Suppressor macrophage treated with lipopolysaccharide for 1 hour (primary cell): ENCODE measurements around the gene ZNF106.

Experiments used
- DNase-seq, 3 donors: peaks; one replicate each; pipeline ENCODE4 v3.0.0-alpha.2; 2020 to 2022

The ZNF106 gene

DNA sequence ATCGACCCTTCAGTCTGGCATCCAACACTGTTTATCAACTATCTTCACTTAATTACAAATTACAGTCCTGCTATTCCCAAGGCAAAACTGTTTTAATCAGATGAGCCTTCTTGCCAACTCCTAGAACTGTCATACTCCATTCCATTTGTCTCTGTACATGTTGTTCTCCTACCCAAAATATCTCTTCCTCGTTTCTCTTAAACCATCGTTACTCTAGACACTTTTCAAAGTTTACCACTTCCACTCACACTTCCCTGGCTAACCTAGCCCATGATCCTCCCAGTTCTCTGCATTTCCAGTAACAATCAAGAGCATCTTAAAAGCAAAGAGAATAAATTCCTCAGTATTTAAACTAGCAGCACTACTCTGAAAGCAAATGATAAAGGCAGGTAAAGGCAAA lies 19.9 kb downstream of the ZNF106 start:
- DNase-seq = no peak

DNA sequence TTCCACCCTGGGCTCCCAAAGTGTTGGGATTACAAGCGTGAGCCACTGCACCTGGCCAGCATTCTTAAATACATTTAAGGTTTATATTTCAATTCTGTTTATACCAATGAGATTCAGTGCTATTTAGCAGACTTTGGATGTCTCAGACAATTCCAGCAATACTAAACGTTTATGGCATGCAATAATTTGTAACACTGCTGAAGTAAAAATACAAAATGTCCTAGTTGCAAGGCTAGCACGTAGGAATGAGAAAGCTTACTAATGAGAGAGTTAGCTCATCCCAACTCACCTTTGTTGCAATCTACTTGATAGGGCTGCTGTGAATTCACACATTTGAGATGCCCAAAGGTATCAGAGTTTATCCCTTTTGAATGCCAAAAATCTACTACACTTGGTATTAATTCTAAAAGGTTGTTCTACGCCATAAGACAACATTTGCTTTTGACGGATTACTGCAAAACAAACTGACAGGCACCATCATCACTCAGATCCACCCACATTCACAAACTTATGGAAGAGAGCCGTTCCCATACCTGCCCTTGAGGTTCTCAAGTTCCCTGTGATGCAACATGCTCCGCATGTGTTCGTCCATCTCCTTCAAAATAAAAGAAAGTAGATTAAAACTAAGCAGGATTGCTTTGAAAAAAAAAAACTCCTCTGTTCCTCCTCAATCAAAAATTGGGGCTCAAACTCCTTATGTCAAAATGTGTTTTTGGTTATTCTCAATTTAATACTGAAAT lies 25.3 kb downstream of the ZNF106 start:
- DNase-seq = no peak

DNA sequence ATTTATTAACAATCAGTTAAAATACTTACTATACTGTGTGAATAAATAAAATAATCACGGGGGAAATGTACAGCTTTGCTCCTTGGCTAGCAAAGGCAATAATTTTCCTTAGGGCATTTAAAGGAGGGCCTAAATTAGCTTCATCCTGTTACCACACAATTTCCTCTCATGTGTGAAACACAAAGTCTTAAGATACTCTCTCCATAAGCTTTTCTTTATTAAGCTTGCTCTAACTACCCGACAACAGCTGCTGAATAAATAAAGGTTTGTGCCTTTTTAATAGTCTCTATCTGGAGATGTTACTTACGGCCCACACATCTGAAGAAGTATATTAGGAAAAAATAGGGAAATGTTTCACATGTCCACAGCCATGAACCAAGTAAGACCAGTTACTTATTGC lies 29.7 kb downstream of the ZNF106 start:
- DNase-seq = no peak

DNA sequence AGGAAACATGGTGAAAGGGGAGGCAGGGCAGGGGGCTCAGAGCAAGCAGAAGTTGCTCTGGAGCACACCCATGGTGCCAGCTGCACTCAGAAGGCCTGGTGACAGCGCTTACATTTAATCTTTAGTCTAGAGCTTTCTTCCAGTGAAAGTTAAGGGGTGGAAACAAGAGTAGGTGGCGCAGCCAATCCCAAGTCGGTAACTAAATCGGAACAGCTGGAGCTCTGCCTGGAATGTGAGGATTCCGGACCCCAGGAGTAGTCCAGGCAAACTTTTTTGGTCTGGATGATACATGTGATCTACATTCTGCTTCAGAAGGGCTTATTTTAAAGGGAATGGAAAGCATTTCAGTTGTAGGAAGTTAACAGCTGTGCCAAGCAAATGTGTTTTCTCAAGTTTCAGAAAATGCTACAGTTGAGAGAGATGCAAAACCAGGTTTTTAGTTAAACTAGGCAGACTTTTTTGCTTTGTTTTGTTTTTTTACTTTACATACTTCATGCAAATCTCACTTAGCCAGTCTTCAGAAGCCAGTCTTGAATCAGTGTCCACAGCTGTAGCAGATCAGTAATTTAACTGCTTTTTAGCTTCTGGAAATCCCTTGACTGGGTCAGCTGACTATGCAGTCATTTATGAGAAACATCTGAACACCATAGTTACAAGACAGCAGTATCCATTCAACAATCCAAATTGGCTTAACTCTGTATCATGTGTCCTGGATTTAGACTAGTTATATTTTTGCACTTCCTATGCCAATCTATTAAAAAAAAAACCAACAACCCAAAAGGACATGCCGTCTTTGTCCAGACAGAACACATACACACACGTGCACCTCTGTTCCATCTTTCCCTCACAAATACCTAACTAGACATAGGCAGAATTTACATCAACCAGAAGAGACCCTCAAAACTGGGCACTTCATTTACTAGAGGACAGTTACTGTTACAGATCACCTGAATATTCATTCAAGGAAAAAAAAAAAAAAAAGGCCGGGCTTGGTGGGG lies 33.2 kb downstream of the ZNF106 start:
- DNase-seq = peak; percentile 67 to 76 (median 68)

DNA sequence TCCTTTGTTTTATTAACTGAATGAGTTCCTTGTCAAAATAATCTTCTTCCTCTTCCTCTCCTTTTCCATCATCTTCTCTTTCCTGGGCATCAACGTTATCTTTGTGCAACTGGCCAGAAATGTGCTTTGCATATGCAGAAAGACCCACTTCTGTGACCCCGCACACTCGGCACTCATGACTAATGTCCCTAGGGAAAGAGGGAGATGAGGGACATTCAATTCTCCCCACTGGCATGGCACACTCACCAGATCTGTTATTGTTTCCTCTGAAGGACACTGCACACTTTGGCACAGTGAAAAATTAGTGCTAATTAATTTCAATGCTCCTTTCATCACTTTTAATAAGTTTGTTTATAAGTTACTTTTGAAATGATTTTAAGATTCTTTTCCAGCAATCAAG lies 34.0 kb downstream of the ZNF106 start:
- no peak for DNase-seq

DNA sequence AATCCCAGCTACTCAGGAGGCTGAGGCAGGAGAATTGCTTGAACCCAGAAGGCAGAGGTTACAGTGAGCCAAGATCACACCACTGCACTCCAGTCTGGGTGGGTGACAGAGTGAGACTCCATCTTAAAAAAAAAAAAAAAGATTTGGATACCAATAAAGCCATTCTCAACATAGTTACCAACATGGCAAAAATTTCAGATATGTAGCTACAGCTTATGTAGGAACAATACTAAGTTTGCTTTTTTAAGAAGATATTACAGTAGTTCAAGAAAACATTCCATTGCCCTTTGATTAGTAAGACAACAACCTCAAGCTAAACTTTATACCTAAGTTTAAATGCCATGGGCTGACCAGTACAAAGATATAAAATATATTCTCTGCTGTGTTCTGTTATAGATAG lies 34.4 kb downstream of the ZNF106 start:
- DNase-seq = no peak

DNA sequence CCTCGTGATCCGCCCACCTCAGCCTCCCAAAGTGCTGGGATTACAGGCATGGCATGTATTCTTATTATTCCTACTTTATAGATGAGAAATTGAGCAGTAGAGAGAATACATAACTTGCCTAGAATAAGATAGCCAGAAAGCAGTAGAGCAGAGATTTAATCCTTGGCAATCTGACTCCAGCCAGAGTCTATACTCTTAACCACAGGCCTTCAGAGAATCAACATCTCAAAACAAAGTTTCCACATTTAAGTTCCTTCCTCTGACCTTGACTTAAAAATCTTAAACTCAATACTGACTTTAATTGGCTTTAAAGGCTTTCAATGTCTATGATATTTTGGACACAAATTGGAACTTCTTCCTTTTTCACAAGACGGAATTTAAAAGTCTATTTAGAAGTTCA lies 37.1 kb downstream of the ZNF106 start:
- DNase-seq = no peak

DNA sequence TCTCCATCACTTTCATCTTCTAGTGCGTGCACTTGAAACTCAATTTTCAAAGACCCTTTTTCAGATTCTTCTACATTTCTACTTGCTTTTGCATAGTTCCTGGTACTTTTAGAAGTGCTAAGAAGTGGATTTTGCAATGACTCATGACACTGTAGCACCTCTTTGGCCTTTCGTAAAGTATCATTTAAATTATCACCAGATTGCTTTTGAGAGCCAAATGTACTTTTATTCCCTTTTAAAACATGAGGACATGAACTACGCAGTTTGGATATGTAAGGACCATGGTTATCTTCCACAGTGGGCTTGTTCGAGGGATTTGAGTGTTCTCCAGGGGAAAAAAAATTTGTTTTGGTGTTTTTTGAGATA lies 40.5 kb downstream of the ZNF106 start:
- DNase-seq = no peak

DNA sequence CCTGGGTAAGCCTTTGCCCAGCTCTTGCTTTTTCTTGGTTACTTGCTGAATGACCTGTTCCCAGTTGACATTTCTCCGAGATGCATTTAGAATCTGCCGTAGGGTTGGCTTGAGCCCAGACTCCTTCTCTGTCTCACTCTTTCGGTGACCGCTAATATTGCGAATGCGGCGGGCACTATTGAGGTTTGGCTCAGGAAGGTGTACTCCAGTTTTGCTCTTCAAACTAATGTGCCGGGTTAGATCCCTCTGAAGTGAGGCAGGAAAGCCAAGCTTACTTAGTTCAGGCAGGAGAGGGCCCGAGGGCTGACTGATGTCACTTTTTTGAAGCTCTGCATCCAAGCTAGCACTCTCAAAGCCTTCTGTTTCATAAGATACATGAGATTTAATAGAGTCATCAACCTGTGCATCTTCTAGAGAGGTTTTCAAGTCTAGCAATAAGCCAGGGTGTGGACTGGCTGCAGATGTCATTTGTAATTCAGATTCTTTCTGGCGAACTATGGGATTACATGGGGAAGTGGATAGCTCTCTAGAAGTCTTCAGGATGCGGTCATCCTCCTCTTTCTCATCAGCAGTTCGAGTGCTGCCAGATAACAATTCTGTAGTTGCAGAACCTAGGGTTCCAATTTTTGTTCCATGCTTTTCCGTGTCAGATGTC lies 41.0 kb downstream of the ZNF106 start:
- no peak for DNase-seq

DNA sequence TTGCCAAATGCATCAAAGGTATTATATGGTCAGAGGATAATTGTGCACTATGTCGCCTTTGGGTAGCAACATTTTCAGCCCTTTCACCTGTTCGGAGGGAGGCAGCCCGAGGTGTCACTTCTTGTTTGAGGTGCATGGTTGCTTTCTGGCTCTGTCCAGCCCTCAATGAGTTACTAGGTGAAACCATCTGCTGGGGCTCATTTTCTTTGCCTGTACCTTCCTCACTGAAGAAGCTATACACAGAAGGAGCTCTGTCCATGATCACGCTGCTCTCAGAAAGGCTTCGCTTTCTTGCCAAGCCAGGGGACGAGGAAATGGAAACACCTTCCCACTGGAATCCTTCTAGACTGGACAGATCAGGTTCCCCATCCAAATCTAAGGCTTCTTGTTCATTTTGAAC lies 42.7 kb downstream of the ZNF106 start:
- DNase-seq = no peak

DNA sequence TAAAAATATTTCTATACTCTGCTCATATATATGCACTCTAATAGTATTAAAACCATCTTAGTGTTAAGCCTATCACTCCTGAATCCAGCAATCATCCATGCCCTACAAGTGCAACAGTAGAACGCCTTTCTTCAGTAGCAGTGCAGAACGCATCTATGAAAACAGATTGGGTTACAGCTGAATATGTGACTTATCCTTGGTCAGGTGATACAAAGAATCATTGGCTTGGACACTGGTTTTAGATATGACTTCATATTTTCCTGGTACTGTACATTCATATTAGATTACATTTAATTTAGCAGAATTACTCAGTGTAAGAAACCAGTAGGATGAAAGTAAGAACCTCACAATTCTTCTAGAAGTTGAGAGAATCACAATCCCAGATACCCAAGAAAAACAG lies 43.3 kb downstream of the ZNF106 start:
- no peak for DNase-seq

DNA sequence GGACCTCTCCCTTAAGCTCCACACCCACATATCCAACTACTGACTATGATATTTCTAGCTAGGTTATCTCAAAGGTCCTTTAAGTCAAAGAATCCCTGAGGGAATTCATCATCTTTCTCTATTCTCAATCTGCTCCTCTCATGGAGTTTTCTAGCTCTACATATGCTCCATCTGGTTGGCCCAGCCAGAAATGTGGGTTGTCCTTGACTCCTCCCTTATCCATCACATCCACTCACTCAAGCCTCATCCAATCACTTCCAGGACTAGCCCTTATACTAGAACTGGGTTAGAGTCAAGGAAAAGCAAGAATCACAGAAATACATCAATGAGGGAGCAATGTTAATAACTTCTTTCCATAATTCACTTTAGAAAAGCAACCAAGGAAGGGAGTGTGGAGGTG lies 45.4 kb downstream of the ZNF106 start:
- DNase-seq = no peak

DNA sequence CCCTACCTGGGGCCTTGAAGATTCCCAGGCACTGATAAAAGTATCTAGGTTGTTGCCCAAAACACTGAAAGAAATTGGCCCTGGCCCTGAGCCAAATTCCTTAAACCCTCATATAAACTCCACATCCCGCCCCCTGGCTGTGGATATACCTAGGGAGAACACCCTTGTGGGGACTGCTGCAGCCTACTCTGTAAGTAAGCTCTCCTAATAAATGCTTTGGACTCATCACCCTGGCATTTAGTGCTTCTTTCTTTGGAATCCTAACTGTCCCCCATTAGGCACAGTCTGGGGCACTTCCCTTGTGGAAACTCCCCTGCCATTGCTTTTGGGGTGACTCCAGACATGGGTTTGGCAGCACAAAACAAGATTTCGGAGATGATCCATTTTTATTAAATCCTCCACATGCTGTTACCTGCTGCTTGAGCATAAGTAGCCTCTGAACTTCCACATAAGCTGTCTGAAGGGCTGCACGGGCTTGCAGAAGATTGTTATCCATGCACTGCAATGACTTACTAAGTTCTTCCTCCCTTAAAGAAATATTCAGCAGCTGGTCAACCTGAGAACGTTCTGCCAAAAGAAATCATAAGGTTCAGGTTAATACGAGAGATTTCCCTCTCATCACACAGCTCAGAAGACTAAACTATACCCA lies 46.4 kb downstream of the ZNF106 start:
- no peak for DNase-seq

DNA sequence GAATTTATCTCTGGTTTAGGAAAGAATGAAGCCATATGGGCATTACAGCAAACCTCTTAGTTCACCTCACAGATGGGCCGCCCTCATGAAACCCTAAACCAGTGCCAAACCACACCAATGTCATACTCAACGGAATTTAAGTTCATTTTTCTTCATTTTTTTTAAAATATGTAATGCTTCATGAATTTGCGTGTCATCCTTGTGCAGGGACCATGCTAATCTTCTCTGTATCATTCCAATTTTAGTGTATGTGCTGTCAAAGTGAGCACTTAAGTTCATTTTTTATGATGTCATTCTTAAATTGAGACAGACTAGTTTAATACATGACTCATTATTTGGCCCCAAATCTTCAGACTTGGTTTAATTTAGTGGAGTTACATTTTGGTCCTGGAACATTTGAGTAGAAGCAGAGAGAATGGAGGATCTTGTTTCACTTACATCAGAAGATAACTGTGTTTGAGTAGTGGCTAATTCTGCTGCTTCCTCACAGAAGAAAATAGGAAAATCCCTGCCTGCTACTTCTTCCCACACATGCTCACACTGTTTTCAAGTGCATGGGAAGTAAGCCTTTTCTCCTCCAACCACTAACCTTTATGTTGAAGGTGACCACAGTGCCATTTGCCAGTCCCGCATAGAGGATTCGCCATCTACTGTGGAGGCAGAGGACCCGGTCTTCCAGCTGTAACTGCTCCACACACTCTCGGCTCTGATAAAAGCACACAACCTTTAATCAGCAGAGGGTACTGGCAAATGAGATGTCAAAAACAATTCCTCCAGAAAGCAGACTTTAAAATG lies 63.3 kb downstream of the ZNF106 start:
- DNase-seq = peak in 2 of 3 donors; percentile 15 to 16

DNA sequence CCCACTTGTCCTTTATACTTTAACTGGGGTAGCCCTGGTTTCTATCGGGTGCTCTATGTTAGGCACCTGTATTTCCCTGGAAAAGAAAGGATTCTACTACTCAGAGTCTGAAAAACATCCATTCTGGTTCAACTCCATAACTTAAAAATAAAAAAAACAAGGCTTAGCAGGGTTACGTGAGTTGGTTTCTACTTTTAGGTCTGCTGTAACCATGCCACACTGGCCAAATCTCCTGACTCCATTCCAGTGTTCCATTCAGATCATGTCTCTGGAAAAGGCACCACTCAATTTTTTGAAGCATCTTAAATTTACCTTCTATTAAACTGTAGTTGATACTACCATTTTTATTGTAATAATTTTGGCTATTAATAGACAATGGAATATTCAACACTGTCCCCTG lies 69.6 kb downstream of the ZNF106 start:
- no peak for DNase-seq

DNA sequence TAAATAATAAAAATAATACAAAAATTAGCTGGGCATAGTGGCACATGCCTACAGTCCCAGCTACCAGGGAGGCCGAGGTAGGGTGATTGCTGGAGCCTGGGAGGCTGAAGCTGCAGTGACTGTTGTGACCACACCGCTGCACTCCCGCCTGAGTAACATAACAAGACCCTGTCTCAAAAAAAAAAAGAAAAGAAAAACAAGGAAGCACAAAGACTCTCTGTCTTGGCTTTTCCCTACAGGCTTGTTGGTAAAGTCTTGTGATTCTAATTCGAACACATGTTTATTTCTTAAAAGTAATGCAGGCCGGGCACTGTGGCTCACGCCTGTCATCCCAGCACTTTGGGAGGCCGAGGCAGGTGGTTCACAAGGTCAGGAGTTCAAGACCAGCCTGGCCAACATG lies 71.6 kb downstream of the ZNF106 start:
- no peak for DNase-seq

DNA sequence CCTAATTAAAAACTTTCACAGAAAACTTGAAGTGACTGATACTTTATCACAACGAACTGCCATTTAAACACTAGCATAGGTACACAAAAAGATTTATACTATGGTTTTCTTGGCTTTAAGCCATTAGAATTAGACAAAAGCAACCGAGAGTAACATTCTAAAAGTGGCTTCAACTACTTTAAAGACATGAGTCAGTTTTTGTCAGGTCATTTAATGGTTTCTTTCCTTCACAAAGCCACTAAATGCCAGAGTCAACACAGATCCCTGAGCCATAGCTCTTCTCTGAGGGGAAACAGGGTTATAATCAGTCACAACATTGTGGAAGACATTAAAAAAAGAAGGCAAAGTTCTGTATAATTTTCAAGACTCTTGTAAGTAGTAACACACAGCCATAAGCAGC lies 77.0 kb downstream of the ZNF106 start:
- DNase-seq = no peak

DNA sequence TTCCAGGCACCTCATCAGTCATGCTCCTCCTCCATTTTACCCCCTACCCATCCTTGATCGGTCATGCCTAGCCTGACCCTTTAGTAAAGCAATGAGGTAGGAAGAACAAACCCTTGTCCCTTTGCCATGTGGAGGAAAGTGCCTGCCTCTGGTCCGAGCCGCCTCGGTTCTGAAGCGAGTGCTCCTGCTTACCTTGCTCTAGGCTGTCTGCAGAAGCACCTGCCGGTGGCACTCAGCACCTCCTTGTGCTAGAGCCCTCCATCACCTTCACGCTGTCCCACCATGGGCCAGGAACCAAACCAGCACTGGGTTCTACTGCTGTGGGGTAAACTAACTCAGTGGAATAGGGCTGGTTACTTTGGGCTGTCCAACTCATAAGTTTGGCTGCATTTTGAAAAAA lies 79.1 kb downstream of the ZNF106 start:
- DNase-seq = no peak

DNA sequence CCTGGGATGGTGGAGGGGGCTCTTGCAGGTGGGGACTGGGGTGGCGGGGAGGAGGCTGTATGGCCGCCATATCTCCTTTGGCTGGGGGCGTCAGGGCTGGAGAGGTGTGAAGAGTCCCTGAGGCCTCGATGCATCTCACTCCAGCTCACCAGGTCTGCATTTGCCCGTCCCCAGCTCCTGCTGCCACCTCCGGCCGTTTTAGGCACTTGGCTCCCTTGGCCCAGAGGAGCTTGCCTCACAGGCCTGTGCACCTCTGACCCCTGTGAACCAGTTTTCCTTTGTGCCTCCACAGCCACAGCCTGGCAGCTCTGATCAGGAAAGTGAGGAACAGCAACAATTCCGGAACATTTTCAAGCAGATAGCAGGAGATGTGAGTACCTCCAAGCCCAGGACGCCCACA lies 81.9 kb downstream of the ZNF106 start:
- DNase-seq = no peak

DNA sequence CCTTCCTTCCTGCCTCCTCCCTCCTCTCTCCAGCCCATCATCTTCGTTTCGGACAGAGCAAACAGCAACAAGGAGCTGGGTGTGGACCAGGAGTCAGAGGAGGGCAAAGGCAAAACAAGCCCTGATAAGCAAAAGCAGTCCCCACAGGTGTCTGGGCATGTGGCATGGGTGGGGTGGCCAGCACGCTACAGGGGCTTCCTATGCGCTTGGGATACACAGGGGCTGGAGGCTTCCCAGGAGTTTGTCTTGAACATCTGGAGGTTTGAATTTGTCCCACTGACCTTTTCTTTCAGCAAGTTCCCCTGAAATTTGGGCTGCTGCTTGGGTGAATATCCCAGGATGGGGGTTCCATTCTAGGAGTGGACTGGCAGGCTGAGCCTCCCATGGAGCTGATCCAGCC lies 82.8 kb downstream of the ZNF106 start:
- no peak for DNase-seq

DNA sequence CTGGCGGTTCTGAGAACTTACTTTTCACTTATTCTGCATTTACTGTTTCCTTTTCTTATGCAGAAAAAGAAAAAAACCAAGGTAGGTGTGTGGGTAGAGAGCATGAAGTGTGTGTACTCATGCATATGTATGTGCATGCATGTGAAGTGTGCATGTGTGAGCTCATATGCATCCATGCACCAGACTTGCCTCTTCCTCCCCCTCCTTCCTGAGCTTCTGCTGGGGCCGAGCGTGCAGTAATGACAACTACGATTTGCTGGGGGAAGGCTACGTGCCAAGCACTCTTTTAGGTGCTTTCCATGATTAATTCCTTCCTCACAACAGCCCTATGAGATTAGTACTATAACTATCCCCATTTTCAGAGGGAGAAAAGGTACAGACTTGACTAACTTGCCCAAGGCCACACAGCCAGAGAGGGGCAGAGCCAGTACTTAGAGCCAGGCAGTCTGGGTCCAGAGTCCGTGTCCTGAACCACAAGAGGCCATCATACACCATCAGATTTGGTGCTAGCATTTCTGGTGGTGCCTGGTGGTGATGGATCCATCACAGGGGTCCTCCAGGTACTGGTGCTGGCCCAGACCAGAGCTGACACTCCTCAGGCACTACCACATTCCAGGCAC lies 85.0 kb downstream of the ZNF106 start:
- DNase-seq = peak in 1 of 3 donors; percentile 10
